Peyer's patch (tissue), 4 donors: Measurements from ENCODE around the gene CLDN9.

ENCODE experiments used
- POLR2A ChIP-seq, 2 donors: fragments of 450-650 bp; IDR thresholded peaks; one replicate each; pipeline ENCODE4 v1.5.1; 2017; ENCODE audit warnings: antibody characterized with exemption in 2 of 2, mild to moderate bottlenecking in 2 of 2, moderate library complexity in 2 of 2
- TF ChIP-seq, protein P1 (sequence below), 6 experiments: fragments of 450-650 bp in 4 of 6; fragments of 200-600 bp in 2 of 6; sonication (generic) in 1 of 6; IDR thresholded peaks; one replicate each; pipeline ENCODE4 v1.5.1; 2017 to 2019; ENCODE audit warnings: antibody characterized with exemption in 6 of 6, mild to moderate bottlenecking in 3 of 6, moderate library complexity in 1 of 6

GRCh38 chr16:3009568-3010390 lies 2.9 kb upstream of the CLDN9 start:
- TF ChIP-seq, protein P1, sequence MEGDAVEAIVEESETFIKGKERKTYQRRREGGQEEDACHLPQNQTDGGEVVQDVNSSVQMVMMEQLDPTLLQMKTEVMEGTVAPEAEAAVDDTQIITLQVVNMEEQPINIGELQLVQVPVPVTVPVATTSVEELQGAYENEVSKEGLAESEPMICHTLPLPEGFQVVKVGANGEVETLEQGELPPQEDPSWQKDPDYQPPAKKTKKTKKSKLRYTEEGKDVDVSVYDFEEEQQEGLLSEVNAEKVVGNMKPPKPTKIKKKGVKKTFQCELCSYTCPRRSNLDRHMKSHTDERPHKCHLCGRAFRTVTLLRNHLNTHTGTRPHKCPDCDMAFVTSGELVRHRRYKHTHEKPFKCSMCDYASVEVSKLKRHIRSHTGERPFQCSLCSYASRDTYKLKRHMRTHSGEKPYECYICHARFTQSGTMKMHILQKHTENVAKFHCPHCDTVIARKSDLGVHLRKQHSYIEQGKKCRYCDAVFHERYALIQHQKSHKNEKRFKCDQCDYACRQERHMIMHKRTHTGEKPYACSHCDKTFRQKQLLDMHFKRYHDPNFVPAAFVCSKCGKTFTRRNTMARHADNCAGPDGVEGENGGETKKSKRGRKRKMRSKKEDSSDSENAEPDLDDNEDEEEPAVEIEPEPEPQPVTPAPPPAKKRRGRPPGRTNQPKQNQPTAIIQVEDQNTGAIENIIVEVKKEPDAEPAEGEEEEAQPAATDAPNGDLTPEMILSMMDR (IDR thresholded peaks at IDR 0.05) = no peak
- no peak for TF ChIP-seq POLR2A (IDR thresholded peaks at IDR 0.05)
